Left lung (tissue), 10 donors: ENCODE results near the gene KLB. TPM values are rescaled to one million over a fixed set of nuclear protein-coding genes. Genes with fewer than 3 reads are reported as not detected.

Source experiments
- ATAC-seq: fragments of 200-7000 bp; cut with Tn5 transposase; one replicate; pipeline ENCODE4 v1.9.1; 2020; ENCODE audit warnings: moderate library complexity
- DNase-seq, 4 donors: peaks; one replicate each; pipeline ENCODE4 v3.0.0-alpha.2; 2013 to 2020
- H3K27ac ChIP-seq, 2 donors: fragments of 200-600 bp; sonication (generic) in 1 of 2; one replicate each; pipeline versions ENCODE4 v1.5.0 to v1.8.0; 2020 to 2021
- H3K27me3 ChIP-seq, 2 donors: fragments of 200-600 bp; sonication (generic) in 1 of 2; one replicate each; pipeline versions ENCODE4 v1.5.0 to v1.8.0; 2020 to 2021
- H3K36me3 ChIP-seq, 2 donors: fragments of 200-600 bp; sonication (generic) in 1 of 2; one replicate each; pipeline versions ENCODE4 v1.5.0 to v1.8.0; 2020 to 2021
- H3K4me1 ChIP-seq, 2 donors: fragments of 200-600 bp; one replicate each; pipeline ENCODE4 v1.8.0; 2021
- H3K4me3 ChIP-seq, 2 donors: fragments of 200-600 bp; sonication (generic) in 1 of 2; one replicate each; pipeline versions ENCODE4 v1.5.0 to v1.8.0; 2020 to 2021; ENCODE audit warnings: mild to moderate bottlenecking in 1 of 2
- H3K9me3 ChIP-seq, 2 donors: fragments of 200-600 bp; sonication (generic) in 1 of 2; one replicate each; pipeline versions ENCODE4 v1.5.0 to v1.8.0; 2020 to 2021
- intact Hi-C, 2 donors: fragments of 100-400 bp; cut with DNase I; formaldehyde crosslinking; loops; one replicate each; pipeline versions ENCODE4 v1.11.2 to v1.14.2; 2022
- polyA plus RNA-seq, 6 donors: library from polyadenylated mRNA; unstranded; fragments of 120-200 nt; gene quantifications; one replicate each; pipeline ENCODE4 v1.2.1, GENCODE V29; 2013; ENCODE audit not compliant: insufficient read length in 6 of 6
- total RNA-seq, 2 donors: library from RNA; stranded (reverse); fragmentation: NEBNext Ultra II Directional; extraction: Animal tissue kit (Norgen Biotek cat#: 25700); gene quantifications; one replicate each; pipeline ENCODE4 v1.2.1, GENCODE V29; 2021
- TF ChIP-seq, protein P1 (sequence below), 2 donors: fragments of 200-600 bp; sonication (generic) in 1 of 2; IDR thresholded peaks; one replicate each; pipeline versions ENCODE4 v1.5.0 to v1.8.0; 2021; ENCODE audit warnings: antibody characterized with exemption in 2 of 2
- donor health status: DM: no; HTN: yes; CAD: no.
- donor health status: DM: no; HTN: no; CAD: no.

Gene KLB
- total and polyA plus RNA-seq, 8 donors = 0.18 to 2.2 (median 0.41) TPM

- DNase-seq (no peak), ATAC-seq (peak; percentile 27)
- Histone ChIP-seq H3K4me1 (peaks cover 0 to 9% of the 10 kb centered on the region in 2 donors), H3K9me3 (no peaks in the 10 kb centered on the region), H3K36me3 (no peaks in the 10 kb centered on the region), H3K27me3 (no peaks in the 10 kb centered on the region), H3K27ac (no peak overlapping the region), H3K4me3 (no peak overlapping the region)
- TF ChIP-seq, protein P1, sequence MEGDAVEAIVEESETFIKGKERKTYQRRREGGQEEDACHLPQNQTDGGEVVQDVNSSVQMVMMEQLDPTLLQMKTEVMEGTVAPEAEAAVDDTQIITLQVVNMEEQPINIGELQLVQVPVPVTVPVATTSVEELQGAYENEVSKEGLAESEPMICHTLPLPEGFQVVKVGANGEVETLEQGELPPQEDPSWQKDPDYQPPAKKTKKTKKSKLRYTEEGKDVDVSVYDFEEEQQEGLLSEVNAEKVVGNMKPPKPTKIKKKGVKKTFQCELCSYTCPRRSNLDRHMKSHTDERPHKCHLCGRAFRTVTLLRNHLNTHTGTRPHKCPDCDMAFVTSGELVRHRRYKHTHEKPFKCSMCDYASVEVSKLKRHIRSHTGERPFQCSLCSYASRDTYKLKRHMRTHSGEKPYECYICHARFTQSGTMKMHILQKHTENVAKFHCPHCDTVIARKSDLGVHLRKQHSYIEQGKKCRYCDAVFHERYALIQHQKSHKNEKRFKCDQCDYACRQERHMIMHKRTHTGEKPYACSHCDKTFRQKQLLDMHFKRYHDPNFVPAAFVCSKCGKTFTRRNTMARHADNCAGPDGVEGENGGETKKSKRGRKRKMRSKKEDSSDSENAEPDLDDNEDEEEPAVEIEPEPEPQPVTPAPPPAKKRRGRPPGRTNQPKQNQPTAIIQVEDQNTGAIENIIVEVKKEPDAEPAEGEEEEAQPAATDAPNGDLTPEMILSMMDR (IDR thresholded peaks at IDR 0.05) = no peak
- intact Hi-C loops = no loop called here
Measured at GRCh38 chr4:39486221-39486804, 79.6 kb downstream of the KLB start.

- Histone ChIP-seq H3K36me3 (no peaks in the 10 kb centered on the region), H3K27ac (no peak overlapping the region), H3K9me3 (no peaks in the 10 kb centered on the region), H3K27me3 (no peaks in the 10 kb centered on the region), H3K4me1 (peaks cover 0 to 2% of the 10 kb centered on the region in 2 donors), H3K4me3 (no peak overlapping the region)
- TF ChIP-seq, protein P1 (IDR thresholded peaks at IDR 0.05) = no peak
- DNase-seq = no peak
- no peak for ATAC-seq
- intact Hi-C loops = no loop called here
Measured at GRCh38 chr4:39490322-39490721, 83.6 kb downstream of the KLB start.

DNA sequence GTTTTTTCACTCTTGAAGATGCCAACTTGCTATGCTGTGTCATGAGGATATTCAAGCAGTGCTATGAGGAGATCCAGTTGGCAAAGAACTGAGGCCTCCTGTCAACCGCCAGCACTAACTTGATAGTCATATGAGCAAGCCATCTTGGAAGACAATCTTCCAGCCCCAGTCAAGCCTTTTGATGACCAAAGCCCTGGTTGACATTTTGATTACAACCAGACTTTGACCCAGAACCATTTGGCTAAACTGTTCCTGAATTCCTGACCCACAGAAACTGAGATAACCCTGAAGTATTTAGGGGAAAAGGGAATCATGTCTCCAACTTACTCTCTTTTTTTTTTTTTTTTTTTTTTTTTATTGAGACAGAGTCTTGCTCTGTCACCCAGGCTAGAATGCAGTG, 87.6 kb downstream of the KLB start:
- no peak overlapping the region for H3K4me3 ChIP-seq
- DNase-seq (no peak), ATAC-seq (no peak)
- intact Hi-C loops = no loop called here
- TF ChIP-seq, protein P1 (IDR thresholded peaks at IDR 0.05) = no peak
- no peaks in the 10 kb centered on the region for H3K4me1 ChIP-seq
- no peak overlapping the region for H3K27ac ChIP-seq
- no peaks in the 10 kb centered on the region for H3K9me3 ChIP-seq
- peaks cover 0 to 15% of the 10 kb centered on the region in 2 donors for H3K36me3 ChIP-seq
- H3K27me3 ChIP-seq = no peaks in the 10 kb centered on the region

DNA sequence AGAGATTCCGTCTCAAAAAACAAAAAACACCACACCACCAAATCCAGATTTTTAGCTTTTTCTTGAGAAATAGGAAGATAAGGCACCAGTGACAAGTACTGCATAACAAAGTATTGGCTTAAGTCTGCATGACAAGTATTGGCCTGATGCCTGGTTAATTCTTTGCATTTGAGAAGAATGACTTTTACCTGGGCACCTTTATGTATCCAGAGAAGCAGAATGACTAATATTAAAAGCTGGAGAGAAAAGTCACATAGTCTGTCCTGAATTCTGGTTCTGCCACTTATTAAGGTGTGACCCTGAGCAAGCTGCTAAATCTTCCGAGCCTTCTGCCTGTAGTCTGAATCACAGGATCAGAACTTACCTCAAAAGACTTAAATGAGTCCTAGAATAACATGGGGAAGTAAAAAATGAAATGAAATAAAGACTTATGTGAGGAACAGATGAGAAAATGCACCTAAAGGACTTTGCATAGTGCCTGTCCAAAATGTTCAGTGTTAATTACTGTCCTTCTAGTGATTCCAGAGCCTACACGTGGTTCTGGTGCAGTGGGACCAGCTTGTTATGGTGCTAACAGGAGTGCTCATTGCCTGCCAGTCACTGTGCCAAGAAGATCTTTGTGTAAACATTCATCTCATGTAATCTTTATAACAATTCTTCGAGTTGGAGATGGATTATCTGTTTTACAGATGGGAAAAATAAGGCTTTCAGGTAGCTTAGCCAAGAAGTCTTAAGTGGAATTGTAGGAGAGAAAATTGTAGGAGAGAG, 88.9 kb downstream of the KLB start:
- Histone ChIP-seq H3K4me1 (no peaks in the 10 kb centered on the region), H3K9me3 (no peaks in the 10 kb centered on the region), H3K4me3 (no peak overlapping the region), H3K27ac (no peak overlapping the region), H3K36me3 (peaks cover 0 to 28% of the 10 kb centered on the region in 2 donors), H3K27me3 (no peaks in the 10 kb centered on the region)
- ATAC-seq (peak; percentile 23), DNase-seq (no peak)
- TF ChIP-seq, protein P1 (IDR thresholded peaks at IDR 0.05) = no peak
- intact Hi-C loops = no loop called here

DNA sequence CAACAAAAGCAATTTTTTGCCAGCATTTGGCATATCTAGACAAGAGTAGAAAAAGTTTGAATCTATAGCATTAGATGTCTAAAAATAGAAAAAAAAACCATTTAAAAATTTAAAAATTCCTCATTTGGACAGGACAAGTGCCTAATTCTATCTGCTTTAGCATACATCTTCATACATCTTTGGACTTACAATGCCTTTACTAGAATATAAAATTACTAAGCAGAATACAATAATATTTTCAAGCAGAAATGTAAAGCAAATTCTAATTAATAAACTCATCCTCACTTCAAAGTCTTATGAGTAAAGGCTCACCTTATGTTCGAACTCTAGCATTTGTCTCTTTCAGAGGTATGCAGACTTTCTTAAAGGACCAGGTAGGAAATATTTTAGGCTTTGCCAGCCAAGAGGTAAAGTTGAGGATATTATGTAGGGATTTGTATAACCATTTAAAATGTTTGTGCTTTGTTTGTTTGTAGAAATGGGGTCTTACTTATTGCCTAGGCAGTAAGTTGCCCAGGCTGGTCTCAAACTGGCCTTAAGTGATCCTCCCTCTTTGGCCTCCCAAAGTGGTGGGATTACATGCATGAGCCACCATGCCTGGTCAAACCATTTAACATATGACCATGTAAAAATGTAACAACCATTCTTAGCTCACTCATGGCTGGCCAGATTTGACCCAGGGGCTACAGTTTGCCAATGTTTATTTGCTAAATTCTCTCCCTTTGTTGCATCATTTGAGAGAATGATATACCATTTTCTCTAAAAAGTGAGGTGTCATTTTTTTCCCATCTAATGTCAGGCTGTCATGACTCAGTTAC, 91.4 kb downstream of the KLB start:
- Histone ChIP-seq H3K36me3 (peaks cover 0 to 53% of the 10 kb centered on the region in 2 donors), H3K27me3 (no peaks in the 10 kb centered on the region), H3K4me1 (no peaks in the 10 kb centered on the region), H3K27ac (no peak overlapping the region), H3K9me3 (no peaks in the 10 kb centered on the region), H3K4me3 (no peak overlapping the region)
- ATAC-seq = no peak
- DNase-seq = no peak
- TF ChIP-seq, protein P1 (IDR thresholded peaks at IDR 0.05) = no peak
- intact Hi-C loops = no loop called here
